Measurements from ENCODE around the gene POLK. TPM values are rescaled to one million over a fixed set of nuclear protein-coding genes. Genes with fewer than 3 reads are reported as not detected.

POLK gene
- total RNA-seq, 1 donor from 2014 or later: 22.4 TPM

- no peaks in the 10 kb centered on the region for H3K27me3 ChIP-seq (ENCODE audit: control insufficient read depth, insufficient read depth, low read length)
- H3K4me3 ChIP-seq (ENCODE audit: low read depth, low read length): no peak overlapping the region
- no peak for TF ChIP-seq CTCF (IDR thresholded peaks at IDR 0.05; ENCODE audit: insufficient read depth, low read length, severe bottlenecking)
- FAIRE-seq: no peak
- peak; percentile 25 for DNase-seq (ENCODE audit: low read depth)
- H3K36me3 ChIP-seq (ENCODE audit: control insufficient read depth, insufficient read depth, low read length): no peaks in the 10 kb centered on the region
These were observed 10.9 kb downstream of the POLK start for GRCh38 chr5:75522542-75522941.

- no peak for FAIRE-seq
- DNase-seq (ENCODE audit: low read depth): peak; percentile 78
- TF ChIP-seq CTCF (IDR thresholded peaks at IDR 0.05; ENCODE audit: insufficient read depth, low read length, severe bottlenecking): no peak
- Histone ChIP-seq H3K27me3 (ENCODE audit: control insufficient read depth, insufficient read depth, low read length) (no peaks in the 10 kb centered on the region), H3K36me3 (ENCODE audit: control insufficient read depth, insufficient read depth, low read length) (no peaks in the 10 kb centered on the region), H3K4me3 (ENCODE audit: low read depth, low read length) (no peak overlapping the region)
These were observed 11.6 kb downstream of the POLK start for GRCh38 chr5:75523275-75523674.

GRCh38 chr5:75524071-75524470 lies 12.4 kb downstream of the POLK start:
- no peak for TF ChIP-seq CTCF (IDR thresholded peaks at IDR 0.05; ENCODE audit: insufficient read depth, low read length, severe bottlenecking)
- H3K4me3 ChIP-seq (ENCODE audit: low read depth, low read length): no peak overlapping the region
- no peaks in the 10 kb centered on the region for H3K27me3 ChIP-seq (ENCODE audit: control insufficient read depth, insufficient read depth, low read length)
- FAIRE-seq (no peak), DNase-seq (ENCODE audit: low read depth) (peak; percentile 9)
- H3K36me3 ChIP-seq (ENCODE audit: control insufficient read depth, insufficient read depth, low read length): no peaks in the 10 kb centered on the region

- FAIRE-seq: no peak
- no peak for DNase-seq (ENCODE audit: low read depth)
- H3K36me3 ChIP-seq (ENCODE audit: control insufficient read depth, insufficient read depth, low read length): no peaks in the 10 kb centered on the region
- no peak for TF ChIP-seq CTCF (IDR thresholded peaks at IDR 0.05; ENCODE audit: insufficient read depth, low read length, severe bottlenecking)
- no peaks in the 10 kb centered on the region for H3K27me3 ChIP-seq (ENCODE audit: control insufficient read depth, insufficient read depth, low read length)
- no peak overlapping the region for H3K4me3 ChIP-seq (ENCODE audit: low read depth, low read length)
These were observed 12.9 kb downstream of the POLK start for GRCh38 chr5:75524591-75524990.

GRCh38 chr5:75525344-75525743 lies 13.7 kb downstream of the POLK start:
- DNase-seq (ENCODE audit: low read depth): no peak
- H3K36me3 ChIP-seq (ENCODE audit: control insufficient read depth, insufficient read depth, low read length): no peaks in the 10 kb centered on the region
- H3K4me3 ChIP-seq (ENCODE audit: low read depth, low read length): no peak overlapping the region
- no peaks in the 10 kb centered on the region for H3K27me3 ChIP-seq (ENCODE audit: control insufficient read depth, insufficient read depth, low read length)
- no peak for FAIRE-seq
- no peak for TF ChIP-seq CTCF (IDR thresholded peaks at IDR 0.05; ENCODE audit: insufficient read depth, low read length, severe bottlenecking)

- FAIRE-seq (no peak), DNase-seq (ENCODE audit: low read depth) (no peak)
- no peak for TF ChIP-seq CTCF (IDR thresholded peaks at IDR 0.05; ENCODE audit: insufficient read depth, low read length, severe bottlenecking)
- H3K4me3 ChIP-seq (ENCODE audit: low read depth, low read length): no peak overlapping the region
- H3K27me3 ChIP-seq (ENCODE audit: control insufficient read depth, insufficient read depth, low read length): no peaks in the 10 kb centered on the region
- H3K36me3 ChIP-seq (ENCODE audit: control insufficient read depth, insufficient read depth, low read length): no peaks in the 10 kb centered on the region
These were observed 14.4 kb downstream of the POLK start for GRCh38 chr5:75526070-75526469.
